NCI-H524 treated with DMSO at 0.1 percent for 48 hours (cell line): ENCODE results near the gene PDE4B.

Experiments
- DNase-seq: peaks from one replicate; lab custom pipeline; 2025; lab: John Stamatoyannopoulos, UW

Gene PDE4B

DNA sequence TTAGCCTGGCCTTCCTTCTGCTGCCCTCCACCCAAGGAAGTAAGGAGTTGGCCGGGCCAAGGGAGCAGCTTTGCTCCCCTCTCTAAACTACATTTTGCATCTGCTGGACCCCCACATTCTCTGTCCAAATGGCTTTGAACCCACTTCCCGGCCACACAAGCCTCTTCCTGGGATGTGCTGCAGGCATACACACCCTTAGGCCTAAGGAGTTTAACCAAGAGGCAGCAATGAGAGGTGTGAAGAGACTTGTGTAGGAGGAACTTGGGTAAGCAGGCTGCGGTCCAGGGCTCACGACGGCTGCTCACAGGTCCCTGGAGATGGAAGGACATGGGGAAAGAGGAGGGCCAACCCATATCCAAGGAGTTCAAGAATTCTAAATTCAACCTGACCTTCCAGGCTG, 544.6 kb downstream of the PDE4B start:
- no peak for DNase-seq

DNA sequence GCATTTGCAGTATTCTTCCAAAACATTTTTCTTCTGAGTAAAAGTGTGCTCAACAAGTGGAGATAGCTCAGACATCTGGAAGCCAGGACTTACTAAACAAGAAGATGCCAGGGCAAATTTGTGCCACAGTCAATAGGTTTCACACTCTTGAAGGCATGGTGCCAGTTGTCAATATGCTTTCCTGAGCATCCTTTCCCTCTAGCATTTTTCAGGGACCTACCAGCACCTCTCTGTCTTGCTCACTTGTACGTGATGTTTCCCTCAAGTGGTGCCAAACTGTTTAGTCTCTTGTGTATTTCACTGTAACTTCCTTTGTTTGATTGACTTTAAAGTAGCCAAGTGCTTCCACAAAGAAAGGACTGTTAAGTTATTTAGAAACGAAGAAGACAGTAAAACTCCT, 547.2 kb downstream of the PDE4B start:
- DNase-seq: no peak

DNA sequence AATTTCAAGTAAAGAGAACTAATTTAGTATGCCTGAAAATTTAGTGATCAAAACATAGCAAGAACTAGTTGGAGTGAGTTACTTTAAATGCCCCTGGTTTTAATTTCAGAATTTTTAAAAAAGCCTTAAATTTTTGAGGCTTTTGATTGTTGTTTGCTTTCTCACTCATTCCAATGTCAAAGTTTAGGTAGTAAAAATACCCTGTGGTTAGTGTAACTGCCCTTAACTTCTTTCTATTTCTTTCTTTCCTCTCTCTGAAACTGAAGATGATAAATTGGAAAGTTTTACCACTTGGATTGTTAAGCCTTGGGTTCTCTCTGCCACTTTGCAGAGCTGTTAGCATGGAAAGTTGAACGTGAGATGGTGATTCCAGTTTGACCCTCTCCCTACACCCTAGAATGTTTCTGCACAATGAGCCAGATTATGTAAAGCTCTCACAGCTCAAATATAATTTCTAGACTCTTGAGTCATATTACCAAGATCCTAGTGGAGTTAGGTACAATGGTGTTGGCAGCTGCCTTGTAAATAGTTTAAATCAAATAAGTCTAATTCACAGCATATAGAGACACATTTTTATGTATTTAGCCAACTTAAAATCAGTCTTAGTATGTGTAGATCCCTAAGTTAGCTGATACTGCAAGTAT, 548.9 kb downstream of the PDE4B start:
- DNase-seq: no peak

DNA sequence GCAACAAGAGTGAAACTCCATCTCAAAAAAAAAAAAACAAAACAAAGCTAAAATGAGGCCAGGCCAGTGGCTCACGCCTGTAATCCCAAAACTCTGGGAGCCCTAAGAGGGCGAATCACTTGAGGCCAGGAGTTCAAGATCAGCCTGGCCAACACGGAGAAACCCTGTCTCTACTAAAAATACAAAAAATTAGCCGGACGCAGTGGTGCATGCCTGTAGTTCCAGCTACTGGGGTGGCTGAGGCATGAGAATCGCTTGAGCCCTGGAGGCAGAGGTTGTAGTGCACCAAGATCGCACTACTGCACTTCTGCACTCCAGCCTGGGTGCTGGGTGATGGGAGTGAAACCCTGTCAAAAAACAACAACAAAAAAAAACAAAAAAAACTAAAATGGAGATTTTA, 550.0 kb downstream of the PDE4B start:
- no peak for DNase-seq

DNA sequence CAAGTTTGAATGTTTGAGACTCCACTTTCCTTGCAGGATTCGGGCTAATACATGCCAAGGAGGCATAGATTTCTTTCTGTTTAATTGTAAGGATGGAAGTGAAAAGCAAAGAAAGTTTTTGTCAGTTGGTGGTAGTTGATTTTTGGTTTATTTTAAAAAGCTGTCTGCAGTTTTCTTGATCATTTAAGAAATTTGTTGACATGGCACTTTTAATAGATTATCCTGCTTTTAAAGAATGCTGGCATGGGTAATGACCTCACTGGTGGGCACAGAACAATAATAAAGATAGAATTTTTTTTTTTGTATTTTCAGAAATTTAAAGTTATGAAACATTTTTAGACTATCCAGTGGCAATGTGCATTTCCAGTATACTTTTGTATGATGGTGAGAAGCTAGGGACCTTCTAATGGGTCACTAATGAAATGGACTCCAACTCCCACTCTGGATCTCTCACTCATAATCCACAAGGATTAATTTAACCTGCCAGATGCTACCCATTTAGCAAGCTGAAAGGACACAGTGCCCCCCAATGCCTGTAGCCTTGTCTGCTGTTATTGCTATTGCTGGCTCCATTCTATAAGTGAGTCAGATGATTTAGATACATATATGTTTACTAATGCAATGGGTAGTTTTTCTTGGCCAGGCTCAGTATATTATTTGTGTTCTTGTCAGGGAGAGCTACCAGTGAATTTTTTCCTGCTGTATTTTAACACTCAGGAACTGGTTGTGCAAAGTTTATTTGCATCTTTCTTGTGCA, 551.1 kb downstream of the PDE4B start:
- peak; percentile 61 for DNase-seq

DNA sequence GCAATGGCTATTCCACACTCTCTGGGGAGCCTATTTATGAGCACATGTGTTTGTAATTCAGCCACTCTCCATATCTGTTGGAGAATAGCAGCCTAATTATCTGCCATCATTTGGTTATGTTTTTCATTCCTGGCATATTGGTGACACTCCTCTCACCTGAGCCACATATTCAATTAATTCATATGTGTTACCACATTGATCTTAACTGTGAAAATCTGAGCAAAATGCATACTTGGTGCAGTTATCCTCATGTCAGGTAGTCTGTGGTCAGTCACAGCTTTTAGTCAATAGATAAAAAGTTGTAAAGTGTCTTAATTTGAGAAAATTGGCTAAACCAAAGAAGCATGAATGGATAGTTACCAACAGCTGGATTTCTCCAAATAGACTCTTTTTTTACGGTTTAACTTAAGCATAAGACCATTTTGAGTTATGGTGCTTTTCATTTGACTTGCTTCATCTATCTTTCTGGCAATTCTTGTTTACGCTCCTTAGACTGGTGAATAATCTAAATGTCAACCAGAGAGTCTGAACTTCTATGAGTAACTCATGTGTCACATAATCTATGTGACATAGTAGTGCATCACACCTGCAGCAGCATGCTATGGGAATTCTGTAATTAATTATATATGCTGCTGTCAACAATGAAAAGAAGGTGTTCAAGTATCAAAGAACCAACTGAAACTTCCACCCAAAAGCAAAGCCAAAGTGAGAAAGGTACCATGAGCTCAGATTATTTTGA, 553.5 kb downstream of the PDE4B start:
- no peak for DNase-seq

DNA sequence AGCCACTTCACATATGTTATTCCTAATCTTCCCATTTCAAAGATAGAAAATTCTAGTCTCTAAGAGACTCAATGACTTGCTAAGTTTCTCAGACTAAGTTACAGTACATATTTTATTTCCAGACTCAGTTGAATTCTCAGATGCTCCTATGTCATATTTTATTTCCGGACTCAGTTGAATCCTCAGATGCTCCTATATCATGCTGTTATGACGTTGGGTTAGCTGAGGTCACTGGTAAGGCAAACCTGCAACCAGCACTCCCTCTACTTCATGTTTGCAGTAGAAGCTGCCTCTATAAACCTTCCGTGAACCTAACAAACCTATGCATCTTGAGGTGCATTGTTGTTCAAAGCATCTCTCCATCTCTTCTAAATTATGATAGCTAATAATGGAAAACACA, 554.2 kb downstream of the PDE4B start:
- no peak for DNase-seq

DNA sequence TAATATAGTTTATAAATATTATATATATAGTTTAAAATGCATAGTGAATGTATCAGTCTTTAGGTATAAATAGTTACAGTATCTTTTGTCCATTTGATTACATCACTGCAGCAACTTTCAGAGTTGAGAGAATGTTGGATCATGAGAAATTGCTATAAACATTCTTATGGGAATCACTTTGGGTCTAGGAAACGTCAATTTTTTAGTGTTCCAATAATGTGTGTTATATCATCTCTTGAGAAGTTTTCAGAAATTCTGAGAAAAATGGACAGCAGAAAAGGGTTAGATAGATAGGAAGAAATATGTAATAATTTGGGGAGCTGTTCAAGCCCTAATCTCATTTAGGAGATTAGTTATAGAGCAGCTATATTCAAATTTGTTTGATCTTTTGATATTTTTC, 556.1 kb downstream of the PDE4B start:
- no peak for DNase-seq

DNA sequence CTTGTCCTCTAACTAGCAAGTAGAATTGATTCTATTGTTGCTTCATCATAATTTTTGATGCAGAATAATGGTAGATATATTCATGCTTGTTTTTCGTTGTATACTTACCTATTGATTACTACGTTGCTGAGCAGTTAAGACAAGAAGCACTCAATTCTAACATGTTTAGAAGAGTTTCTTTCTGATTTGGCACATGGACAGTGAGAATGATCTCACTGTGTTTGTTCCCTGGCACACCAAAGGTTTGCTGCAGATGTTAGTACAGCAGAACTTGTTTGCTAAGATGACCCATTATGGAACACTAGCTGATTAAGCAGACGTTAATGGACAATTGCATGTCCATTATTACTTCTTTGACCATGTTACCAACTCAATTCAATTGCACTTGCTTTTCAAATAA, 556.5 kb downstream of the PDE4B start:
- DNase-seq: no peak

DNA sequence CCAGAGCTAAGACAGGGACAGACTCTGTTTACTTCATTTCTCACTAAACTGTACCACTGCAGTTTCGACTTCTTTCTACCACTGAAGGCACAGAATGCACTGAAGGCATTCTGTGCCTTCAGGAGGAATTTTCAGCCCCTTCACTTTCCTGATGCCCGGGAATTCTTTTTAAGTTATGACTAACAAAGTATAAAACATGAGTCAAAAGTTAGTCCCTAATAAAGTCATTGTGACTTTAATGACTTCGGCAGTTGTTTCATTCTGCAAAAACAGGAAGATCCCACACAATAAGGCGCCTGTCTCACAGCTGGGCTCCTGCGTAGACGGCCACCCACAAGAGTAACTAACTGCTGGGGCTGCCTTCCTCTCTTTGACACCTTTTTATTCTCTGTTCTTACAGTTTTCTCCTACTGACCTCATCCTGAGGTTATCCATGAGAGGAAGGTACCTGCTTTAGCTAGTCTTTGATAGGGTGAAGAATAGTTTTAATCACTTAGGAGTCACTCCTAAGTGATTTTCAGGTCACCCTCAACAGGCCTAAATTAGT, 557.4 kb downstream of the PDE4B start:
- no peak for DNase-seq

DNA sequence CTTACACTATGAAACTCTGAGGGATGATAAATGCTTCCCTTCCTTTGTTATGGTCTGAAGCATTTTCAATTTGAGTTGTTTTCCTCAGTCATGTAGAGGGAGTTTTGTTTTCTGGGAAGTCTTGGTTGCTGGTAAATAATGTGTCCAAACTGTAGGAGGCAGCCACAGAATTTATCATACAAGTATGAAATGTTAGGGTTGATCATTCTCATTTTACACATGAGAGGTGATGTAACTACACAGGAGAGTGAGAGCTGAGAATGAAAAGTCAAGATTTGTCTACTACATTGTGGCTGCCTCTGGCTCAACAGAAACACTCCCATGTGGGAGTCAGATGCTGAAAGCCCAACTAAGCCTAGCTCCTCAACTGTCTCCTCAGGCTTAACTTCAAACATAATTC, 558.8 kb downstream of the PDE4B start:
- no peak for DNase-seq

DNA sequence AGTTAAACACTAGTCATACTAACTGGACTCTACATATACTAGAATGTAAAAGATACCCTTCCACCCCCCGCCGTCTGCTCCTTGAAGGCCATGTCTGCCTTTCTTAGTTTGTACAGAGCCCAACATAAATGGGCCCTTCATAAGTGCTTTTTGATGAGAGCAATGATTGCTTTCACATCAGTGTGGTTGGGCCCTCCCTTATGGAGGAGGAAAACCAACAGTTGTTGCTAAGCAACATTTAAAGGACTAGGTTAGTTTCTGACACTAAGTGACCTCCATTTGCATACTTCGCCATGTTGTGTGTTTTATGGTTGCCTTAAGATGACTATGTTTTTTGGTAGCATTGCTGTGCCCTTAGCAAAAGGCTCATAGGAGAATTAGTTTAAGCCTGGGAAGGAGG, 559.2 kb downstream of the PDE4B start:
- no peak for DNase-seq

DNA sequence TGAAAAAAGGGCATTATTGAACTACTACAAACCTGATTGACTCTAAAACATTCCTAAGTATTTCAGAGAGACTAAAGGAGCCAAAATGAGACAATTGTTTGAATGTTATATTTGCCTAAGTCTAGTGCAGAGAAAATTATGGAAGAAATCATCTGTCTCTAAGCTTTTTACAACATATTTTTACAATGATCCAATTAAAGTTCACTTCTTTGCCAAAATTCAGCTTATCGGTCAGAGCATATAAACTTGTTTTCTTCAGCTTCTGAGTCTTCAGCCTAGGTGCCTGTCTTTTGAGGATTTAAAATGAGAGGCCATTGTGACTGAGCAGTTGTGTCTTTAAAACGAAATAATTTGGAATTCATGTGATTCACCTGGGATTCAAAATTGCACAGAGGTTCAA, 560.1 kb downstream of the PDE4B start:
- no peak for DNase-seq

DNA sequence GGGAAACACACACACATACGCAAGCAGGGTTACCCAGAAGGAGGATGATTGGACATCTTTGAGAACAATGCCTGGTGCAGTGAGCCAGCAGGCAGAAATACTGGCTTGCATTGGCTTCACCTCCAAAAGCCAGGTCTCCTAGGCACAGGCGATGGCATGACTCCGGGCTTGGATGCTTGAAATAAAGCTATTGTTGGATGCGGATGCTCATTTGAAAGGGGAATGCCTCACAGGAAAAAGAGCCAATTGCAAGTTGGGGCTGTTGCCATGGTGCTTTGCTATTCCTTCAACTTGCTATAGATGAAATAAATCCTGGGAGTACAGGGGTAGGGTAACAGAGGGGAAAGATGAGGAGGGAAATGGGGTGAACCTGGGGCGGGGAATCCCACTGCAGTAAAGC, 560.6 kb downstream of the PDE4B start:
- DNase-seq: no peak

DNA sequence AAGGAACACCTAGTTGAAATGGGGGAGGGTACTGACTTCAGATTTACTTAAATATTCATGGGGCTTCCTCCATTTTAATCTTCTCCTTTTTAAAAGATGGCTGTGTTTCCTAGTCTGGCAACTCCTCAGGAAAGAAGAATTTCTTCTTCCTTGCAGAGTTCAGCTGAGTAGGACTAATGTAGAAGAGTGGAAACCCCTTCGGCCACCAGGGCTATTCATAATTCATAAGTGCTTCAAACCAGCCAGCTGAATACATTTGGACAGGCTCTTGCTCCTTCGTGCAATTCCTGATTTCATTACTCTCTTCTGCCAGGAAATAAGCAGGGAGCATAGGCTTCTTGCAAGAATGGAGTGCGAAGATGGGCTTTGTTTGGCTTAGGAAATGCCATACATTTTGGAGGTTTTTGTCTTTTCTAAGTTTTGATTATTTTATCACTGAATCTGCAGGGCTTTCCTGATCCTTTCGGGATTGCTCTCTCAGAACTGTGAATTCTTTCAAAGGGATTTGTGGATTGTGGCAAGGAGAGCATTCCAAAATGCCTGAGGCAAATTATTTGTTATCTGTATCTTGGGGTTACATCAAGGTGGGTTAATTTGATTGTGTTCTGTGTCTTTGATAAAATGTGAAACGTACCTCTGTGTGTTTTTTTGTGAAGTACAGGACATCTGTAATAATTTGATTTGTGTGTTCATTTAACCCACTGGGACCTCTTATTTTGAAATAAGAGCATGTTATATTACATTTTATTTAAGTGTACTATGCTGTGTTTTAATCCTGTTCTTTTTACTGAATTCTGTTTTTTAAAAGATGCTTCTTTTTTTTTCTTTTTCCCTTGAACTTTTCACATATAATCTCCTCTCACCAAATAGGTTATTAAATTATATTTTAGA, 561.9 kb downstream of the PDE4B start:
- no peak for DNase-seq

DNA sequence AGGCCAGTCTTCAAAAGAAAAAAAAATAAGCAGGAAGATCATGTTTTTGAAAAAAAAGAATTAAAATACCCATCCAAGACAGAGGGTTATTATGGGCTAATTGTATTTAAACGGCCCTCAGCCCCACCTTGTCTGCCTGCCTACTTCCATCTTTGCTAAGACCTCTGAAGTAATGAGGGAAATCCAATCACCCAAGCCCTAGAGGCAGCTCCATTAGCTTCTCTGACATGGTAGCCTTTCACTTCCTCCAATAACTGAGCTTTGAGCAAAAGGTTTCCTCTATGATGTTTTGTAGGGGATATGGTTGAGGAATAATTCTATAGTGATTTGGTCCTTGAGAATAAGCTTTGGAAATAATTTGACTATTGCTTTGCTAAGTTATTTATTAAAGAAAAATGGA, 563.1 kb downstream of the PDE4B start:
- no peak for DNase-seq

DNA sequence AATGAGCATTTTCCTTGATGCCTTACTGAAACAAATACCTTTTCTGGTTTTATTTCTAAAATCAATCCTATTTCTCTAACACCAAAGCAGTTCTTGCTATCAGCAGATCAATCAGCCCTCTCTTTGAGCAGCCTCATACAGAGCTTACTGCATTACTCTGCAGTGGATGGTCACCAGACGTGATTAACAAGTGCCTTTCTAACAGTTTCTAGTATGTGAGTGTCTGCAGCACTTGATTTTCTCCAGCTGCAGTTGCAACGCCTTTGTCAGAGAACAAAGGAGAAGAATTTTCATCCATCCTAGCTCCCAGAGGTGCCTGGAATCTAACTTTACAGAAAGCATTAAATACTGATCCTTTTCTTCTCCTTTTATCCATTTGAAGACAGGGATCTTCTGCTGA, 563.9 kb downstream of the PDE4B start:
- DNase-seq: no peak

DNA sequence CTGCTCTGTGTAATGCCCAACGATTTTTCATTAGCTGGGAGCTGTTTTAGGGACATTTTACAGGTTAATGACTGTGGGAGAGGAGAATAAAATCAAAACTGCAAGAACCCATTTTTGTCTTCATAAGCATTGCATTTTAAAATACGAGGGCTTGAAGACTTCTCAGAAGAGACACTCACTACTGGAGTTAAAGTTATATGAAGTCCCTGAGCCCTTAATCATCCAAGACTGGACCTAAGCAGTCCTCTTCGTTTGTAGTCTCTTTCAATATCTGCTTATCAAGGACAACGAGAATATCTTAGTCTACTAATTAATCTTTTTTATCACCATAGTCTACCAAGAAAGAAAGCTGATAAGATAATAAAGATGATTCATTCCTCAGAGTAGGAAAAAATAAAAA, 564.3 kb downstream of the PDE4B start:
- no peak for DNase-seq

DNA sequence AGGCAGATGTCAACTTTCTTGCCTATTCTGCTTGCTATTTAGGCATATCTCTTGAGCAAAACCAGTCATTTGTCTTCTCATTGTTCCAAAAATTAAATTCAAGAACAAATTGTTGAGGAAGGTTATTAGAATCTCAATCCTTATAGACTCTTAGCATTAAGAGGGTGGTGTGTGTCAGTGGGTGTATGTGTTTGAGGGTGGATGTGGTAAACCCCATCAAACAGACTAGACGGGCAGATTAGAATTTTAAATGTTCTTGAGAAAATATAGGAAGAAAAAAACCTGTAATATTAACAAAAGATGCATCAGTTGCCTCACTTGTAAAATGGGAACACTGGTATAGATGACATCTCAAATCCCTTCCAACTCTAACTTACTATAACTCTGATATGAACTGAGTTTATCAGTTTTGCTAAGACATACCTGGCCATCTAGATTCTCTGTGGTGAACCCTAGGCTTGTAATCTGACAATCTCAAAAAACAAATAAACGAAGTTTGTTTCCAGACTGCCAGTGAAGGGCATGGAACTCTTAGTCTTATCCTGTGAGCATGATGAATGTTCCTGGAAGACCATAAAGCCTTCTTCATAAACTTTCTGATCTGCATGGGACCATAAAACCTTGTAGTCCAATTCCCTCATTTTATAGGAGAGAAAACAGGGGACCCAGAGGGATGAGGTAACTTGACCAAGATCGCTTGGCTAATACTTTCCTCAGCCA, 564.9 kb downstream of the PDE4B start:
- DNase-seq: no peak

DNA sequence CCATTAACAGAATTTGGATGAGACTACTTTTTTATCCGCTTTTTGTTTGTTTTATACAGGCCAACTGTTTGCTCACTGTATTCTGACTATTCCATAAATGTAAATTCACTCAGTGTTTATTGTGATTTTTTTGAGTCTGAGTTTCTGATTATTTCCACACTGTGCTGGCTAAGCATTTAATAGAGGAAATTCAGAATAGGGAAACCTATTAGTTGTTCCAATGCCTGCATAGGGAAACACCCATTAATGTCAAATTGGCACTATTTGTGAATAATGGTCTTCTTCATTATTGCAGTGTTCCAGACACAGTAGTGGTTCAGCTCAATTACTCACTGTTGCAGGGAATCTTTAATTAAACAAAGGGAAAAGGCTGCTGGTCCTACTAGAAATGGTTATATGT, 566.6 kb downstream of the PDE4B start:
- DNase-seq: no peak

DNA sequence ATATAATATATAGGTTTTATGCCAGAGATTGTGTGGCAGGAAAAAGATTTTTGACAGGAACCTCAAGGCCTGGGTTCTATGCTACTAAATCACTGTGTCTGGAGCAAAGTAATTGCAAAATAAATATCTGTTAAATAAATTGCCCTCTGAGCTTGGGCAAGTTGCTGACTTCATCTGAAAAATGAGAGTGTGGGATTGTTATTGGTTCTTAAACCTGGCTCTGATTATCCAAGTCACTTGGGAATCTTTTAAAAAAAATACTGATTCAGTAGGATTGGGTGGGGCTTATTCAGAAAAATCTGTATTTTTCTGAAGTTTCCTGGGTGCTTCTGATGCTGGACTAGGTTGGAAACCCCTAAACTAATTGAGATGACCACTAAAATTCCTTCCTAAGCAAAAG, 567.1 kb downstream of the PDE4B start:
- no peak for DNase-seq
